Measurements from ENCODE around the gene ELMO2. TPM values are rescaled to one million over a fixed set of nuclear protein-coding genes. Genes with fewer than 3 reads are reported as not detected.

Gene ELMO2
- total RNA-seq, 1 experiment from 2014 or later: 51.6 TPM

GRCh38 chr20:46398963-46399362 is 7.5 kb downstream of the ELMO2 start:
- Mint-ChIP-seq H3K4me3 (ENCODE audit: low read depth, unreplicated experiment) (no peak overlapping the region), H3K27ac (ENCODE audit: unreplicated experiment) (no peak overlapping the region), H3K9me3 (ENCODE audit: low read depth, unreplicated experiment) (no peaks in the 10 kb centered on the region), H3K4me1 (ENCODE audit: low read depth, unreplicated experiment) (peaks cover 31% of the 10 kb centered on the region), H3K36me3 (ENCODE audit: insufficient read depth, unreplicated experiment) (no peaks in the 10 kb centered on the region), H3K27me3 (ENCODE audit: unreplicated experiment) (no peaks in the 10 kb centered on the region)
- no TSS peak for BruUV-seq (replicated peaks)
- TF ChIP-seq, protein P1, sequence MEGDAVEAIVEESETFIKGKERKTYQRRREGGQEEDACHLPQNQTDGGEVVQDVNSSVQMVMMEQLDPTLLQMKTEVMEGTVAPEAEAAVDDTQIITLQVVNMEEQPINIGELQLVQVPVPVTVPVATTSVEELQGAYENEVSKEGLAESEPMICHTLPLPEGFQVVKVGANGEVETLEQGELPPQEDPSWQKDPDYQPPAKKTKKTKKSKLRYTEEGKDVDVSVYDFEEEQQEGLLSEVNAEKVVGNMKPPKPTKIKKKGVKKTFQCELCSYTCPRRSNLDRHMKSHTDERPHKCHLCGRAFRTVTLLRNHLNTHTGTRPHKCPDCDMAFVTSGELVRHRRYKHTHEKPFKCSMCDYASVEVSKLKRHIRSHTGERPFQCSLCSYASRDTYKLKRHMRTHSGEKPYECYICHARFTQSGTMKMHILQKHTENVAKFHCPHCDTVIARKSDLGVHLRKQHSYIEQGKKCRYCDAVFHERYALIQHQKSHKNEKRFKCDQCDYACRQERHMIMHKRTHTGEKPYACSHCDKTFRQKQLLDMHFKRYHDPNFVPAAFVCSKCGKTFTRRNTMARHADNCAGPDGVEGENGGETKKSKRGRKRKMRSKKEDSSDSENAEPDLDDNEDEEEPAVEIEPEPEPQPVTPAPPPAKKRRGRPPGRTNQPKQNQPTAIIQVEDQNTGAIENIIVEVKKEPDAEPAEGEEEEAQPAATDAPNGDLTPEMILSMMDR (IDR thresholded peaks at IDR 0.05; ENCODE audit: unreplicated experiment): no peak
- intact Hi-C loops (cut with micrococcal nuclease; ENCODE audit: unreplicated experiment): no loop called here
- CTCF ChIA-PET: no interaction called here
- no peak for DNase-seq

DNA sequence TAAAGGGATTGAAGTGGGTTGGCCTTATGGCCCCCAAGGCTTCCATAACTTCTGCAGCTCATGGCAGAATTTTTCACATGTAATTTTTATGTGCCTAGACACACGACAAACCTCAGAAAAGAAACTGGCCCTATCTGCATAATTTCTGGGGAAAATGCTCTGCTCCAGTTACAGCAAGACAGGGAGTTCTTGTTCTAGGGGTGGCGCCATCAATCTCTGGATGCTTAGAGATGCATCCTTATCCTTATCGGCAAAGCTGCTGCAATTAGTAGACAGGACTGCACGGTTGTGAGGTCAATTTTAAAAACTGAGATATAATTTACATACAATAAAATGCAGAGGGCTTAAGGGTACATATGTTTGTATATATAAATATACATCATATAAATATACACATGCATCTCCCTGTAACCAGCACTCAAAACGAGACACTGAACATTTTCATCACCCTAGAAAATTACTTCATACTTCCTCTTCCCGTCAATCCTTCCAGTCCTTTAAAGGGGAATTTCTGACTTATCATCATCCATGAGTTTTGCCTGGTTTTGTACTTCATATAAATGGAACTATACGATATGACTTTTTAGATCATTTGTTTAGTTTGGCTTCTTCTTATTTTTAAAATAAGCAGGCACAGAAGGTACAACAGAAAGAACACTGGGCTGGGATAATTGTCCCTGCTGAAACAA is 10.2 kb downstream of the ELMO2 start:
- Mint-ChIP-seq H3K27ac (ENCODE audit: unreplicated experiment) (no peak overlapping the region), H3K9me3 (ENCODE audit: low read depth, unreplicated experiment) (no peaks in the 10 kb centered on the region), H3K4me3 (ENCODE audit: low read depth, unreplicated experiment) (no peak overlapping the region), H3K4me1 (ENCODE audit: low read depth, unreplicated experiment) (peaks cover 22% of the 10 kb centered on the region), H3K27me3 (ENCODE audit: unreplicated experiment) (no peaks in the 10 kb centered on the region), H3K36me3 (ENCODE audit: insufficient read depth, unreplicated experiment) (no peaks in the 10 kb centered on the region)
- BruUV-seq (replicated peaks): no TSS peak
- CTCF ChIA-PET: no interaction called here
- intact Hi-C loops (cut with micrococcal nuclease; ENCODE audit: unreplicated experiment): no loop called here
- TF ChIP-seq, protein P1 (IDR thresholded peaks at IDR 0.05; ENCODE audit: unreplicated experiment): no peak
- DNase-seq: no peak

DNA sequence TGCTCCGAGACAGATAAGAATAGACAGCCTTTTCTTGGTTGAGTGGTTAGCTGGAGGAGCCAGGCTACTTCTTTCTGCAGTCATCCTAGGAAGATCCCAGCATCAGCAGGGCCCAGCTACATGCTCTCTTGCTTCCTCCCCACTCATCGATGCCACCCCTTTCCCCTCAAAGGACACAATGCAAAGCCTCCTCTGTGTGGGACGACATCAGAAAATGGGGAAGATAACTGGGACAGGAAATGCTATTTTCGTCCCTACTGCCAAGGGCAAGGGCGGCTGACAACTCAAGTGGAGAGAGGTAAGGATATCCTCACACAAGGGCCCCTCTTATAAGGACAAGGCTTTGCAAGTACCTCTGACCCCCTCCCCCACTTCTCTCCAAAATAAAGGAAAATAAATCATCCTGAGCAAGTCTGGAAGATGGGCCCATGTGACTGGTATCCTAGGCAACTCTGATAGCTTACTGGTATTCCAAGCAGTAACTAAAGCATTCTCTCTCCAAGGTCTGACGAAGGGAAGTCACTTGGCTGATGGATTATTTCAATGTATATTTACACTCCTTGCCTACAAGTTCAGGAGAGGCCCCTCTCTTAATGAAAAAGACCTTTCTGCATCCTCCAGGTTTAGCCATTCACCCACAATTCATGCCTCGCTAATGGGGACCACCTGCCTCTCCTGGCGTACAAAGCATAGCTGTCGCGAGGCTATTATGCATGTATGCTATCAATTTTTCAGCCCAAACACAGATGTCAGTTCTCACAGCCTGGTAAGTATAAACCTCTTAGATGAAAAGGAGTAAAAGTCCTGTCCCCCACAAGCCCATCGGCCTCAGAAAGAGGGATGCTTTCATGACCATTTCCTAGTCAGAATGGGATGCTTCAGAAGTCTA is 11.3 kb downstream of the ELMO2 start:
- CTCF ChIA-PET: no interaction called here
- no peak for DNase-seq
- TF ChIP-seq, protein P1 (IDR thresholded peaks at IDR 0.05; ENCODE audit: unreplicated experiment): no peak
- Mint-ChIP-seq H3K9me3 (ENCODE audit: low read depth, unreplicated experiment) (no peaks in the 10 kb centered on the region), H3K4me1 (ENCODE audit: low read depth, unreplicated experiment) (peaks cover 11% of the 10 kb centered on the region), H3K27ac (ENCODE audit: unreplicated experiment) (no peak overlapping the region), H3K36me3 (ENCODE audit: insufficient read depth, unreplicated experiment) (no peaks in the 10 kb centered on the region), H3K4me3 (ENCODE audit: low read depth, unreplicated experiment) (no peak overlapping the region), H3K27me3 (ENCODE audit: unreplicated experiment) (no peaks in the 10 kb centered on the region)
- intact Hi-C loops (cut with micrococcal nuclease; ENCODE audit: unreplicated experiment): no loop called here
- BruUV-seq (replicated peaks): no TSS peak

- no peaks in the 10 kb centered on the region for H3K4me1 Mint-ChIP-seq (ENCODE audit: low read depth, unreplicated experiment)
- CTCF ChIA-PET: no interaction called here
- DNase-seq: no peak
- intact Hi-C loops (cut with micrococcal nuclease; ENCODE audit: unreplicated experiment): no loop called here
- no peaks in the 10 kb centered on the region for H3K9me3 Mint-ChIP-seq (ENCODE audit: low read depth, unreplicated experiment)
- H3K27ac Mint-ChIP-seq (ENCODE audit: unreplicated experiment): no peak overlapping the region
- TF ChIP-seq, protein P1 (IDR thresholded peaks at IDR 0.05; ENCODE audit: unreplicated experiment): no peak
- H3K36me3 Mint-ChIP-seq (ENCODE audit: insufficient read depth, unreplicated experiment): no peaks in the 10 kb centered on the region
- H3K4me3 Mint-ChIP-seq (ENCODE audit: low read depth, unreplicated experiment): no peak overlapping the region
- no peaks in the 10 kb centered on the region for H3K27me3 Mint-ChIP-seq (ENCODE audit: unreplicated experiment)
- no TSS peak for BruUV-seq (replicated peaks)
These were observed 12.4 kb downstream of the ELMO2 start for GRCh38 chr20:46393967-46394366.
